Upper lobe of left lung (tissue), 6 donors: ENCODE measurements around the gene PCBP3. TPM values are rescaled to one million over a fixed set of nuclear protein-coding genes. Genes with fewer than 3 reads are reported as not detected.
"Not testable (repeated sequence)": the region's sequence is repeated elsewhere in the genome, so short reads cannot be mapped to it uniquely, and the experiment has no call there.

Experiments used
- ATAC-seq, 2 donors: fragments of 200-7000 bp; cut with Tn5 transposase; one replicate each; pipeline ENCODE4 v1.9.1; 2022; ENCODE audit warnings: mild to moderate bottlenecking in 2 of 2, moderate library complexity in 2 of 2; ENCODE audit not compliant: low FRiP score in 2 of 2
- DNase-seq, 2 donors: peaks; one replicate each; pipeline ENCODE4 v3.0.0-alpha.2; 2019 to 2020
- H3K27ac ChIP-seq, 4 donors: fragments of 200-600 bp; sonication (generic); one replicate each; pipeline ENCODE4 v1.5.1; 2016 to 2019
- H3K27me3 ChIP-seq, 4 donors: fragments of 200-600 bp; sonication (generic); one replicate each; pipeline ENCODE4 v1.5.1; 2017 to 2019
- H3K36me3 ChIP-seq, 4 donors: fragments of 200-600 bp; sonication (generic); one replicate each; pipeline ENCODE4 v1.5.1; 2016 to 2019
- H3K4me1 ChIP-seq, 4 donors: fragments of 200-600 bp; sonication (generic); one replicate each; pipeline ENCODE4 v1.5.1; 2018 to 2019
- H3K4me3 ChIP-seq, 4 donors: fragments of 200-600 bp; sonication (generic); one replicate each; pipeline ENCODE4 v1.5.1; 2017 to 2019; ENCODE audit warnings: mild to moderate bottlenecking in 2 of 4, moderate library complexity in 1 of 4
- H3K9me3 ChIP-seq, 4 donors: fragments of 200-600 bp; sonication (generic); one replicate each; pipeline ENCODE4 v1.5.1; 2018 to 2019
- CTCF ChIP-seq, 6 experiments: fragments of 450-650 bp in 4 of 6; fragments of 200-600 bp in 2 of 6; sonication (generic) in 2 of 6; IDR thresholded peaks; one replicate each; pipeline ENCODE4 v1.5.1; 2016 to 2019; ENCODE audit warnings: antibody characterized with exemption in 6 of 6
- EP300 ChIP-seq, 4 donors: sonication (generic); formaldehyde crosslinking; IDR thresholded peaks; one replicate each; pipeline ENCODE4 v1.5.1; 2017; ENCODE audit warnings: antibody characterized with exemption in 4 of 4, control low read depth in 2 of 4
- POLR2A ChIP-seq, 4 donors: fragments of 450-650 bp; IDR thresholded peaks; one replicate each; pipeline ENCODE4 v1.5.1; 2016 to 2017; ENCODE audit warnings: antibody characterized with exemption in 4 of 4, mild to moderate bottlenecking in 2 of 4
- POLR2AphosphoS5 ChIP-seq, 2 donors: sonication (generic); formaldehyde crosslinking; IDR thresholded peaks; one replicate each; pipeline ENCODE4 v1.5.1; 2017; ENCODE audit warnings: antibody characterized with exemption in 2 of 2
- WGBS, 2 donors: methylation state at CpG; one replicate each; pipeline ENCODE4 v1.1.5; 2017 to 2018; 5-methylcytosine and 5-hydroxymethylcytosine counted together
- total RNA-seq, 6 donors: library from RNA; depleted of rRNA in 4 of 6; stranded (reverse); fragments of >200 nt in 4 of 6; gene quantifications; one replicate each; pipeline versions ENCODE4 v1.1.0 to v1.2.1, GENCODE V29; 2016 to 2021
- donor health status: DM: no; HTN: no; CAD: no; lungs with moderate emphysema.
- donor health status: DM: no; HTN: yes; CAD: no; lungs with severe emphysema.

PCBP3 gene
- total RNA-seq, 6 donors from 2014 or later = 0.78 to 10.5 (median 3.3) TPM

- 73 to 78% methylated on average over 12 of the region's 12 CpGs for WGBS, 2 donors
- no peak overlapping the region for H3K4me3 ChIP-seq
- no peaks in the 10 kb centered on the region for H3K36me3 ChIP-seq
- ATAC-seq = no peak
- H3K9me3 ChIP-seq = peaks cover 0 to 9% (median 0%) of the 10 kb centered on the region in 4 donors
- H3K27ac ChIP-seq = no peak overlapping the region
- peak in 1 of 2 donors; percentile 1 for DNase-seq
- TF ChIP-seq CTCF (IDR thresholded peaks at IDR 0.05) (no peak), POLR2AphosphoS5 (IDR thresholded peaks at IDR 0.05) (no peak), EP300 (IDR thresholded peaks at IDR 0.05) (no peak)
- peaks cover 0 to 8% (median 2%) of the 10 kb centered on the region in 4 donors for H3K4me1 ChIP-seq
- H3K27me3 ChIP-seq = no peaks in the 10 kb centered on the region
Observed at GRCh38 chr21:45620201-45620923, 23.2 kb upstream of the PCBP3 start.

- H3K36me3 ChIP-seq, H3K27ac ChIP-seq, H3K27me3 ChIP-seq, H3K4me3 ChIP-seq, H3K9me3 ChIP-seq, ATAC-seq, H3K4me1 ChIP-seq: not testable (repeated sequence)
- DNase-seq = peak in 1 of 2 donors; percentile 22
- WGBS, 2 donors = 50 to 58% methylated on average over 10 of the region's 10 CpGs
Observed at GRCh38 chr21:45621435-45622331, 21.8 kb upstream of the PCBP3 start.

GRCh38 chr21:45622416-45623097, 21.0 kb upstream of the PCBP3 start:
- Histone ChIP-seq H3K4me3 (no peak overlapping the region), H3K27me3 (no peaks in the 10 kb centered on the region), H3K4me1 (peaks cover 0 to 8% (median 2%) of the 10 kb centered on the region in 4 donors), H3K9me3 (peaks cover 0 to 9% (median 0%) of the 10 kb centered on the region in 4 donors), H3K27ac (no peak overlapping the region), H3K36me3 (no peaks in the 10 kb centered on the region)
- 74 to 75% methylated on average over 19 of the region's 19 CpGs for WGBS, 2 donors
- DNase-seq (no peak), ATAC-seq (no peak)
- TF ChIP-seq POLR2AphosphoS5 (IDR thresholded peaks at IDR 0.05) = no peak
- TF ChIP-seq EP300 (IDR thresholded peaks at IDR 0.05) = no peak
- no peak for TF ChIP-seq CTCF (IDR thresholded peaks at IDR 0.05)
- TF ChIP-seq POLR2A (IDR thresholded peaks at IDR 0.05) = no peak

- no peak for DNase-seq
- WGBS, 2 donors = 82 to 88% methylated on average over 7 of the region's 7 CpGs
Observed at GRCh38 chr21:45623436-45623835, 20.1 kb upstream of the PCBP3 start.

GRCh38 chr21:45626127-45626526, 17.4 kb upstream of the PCBP3 start:
- not testable (repeated sequence) for H3K9me3 ChIP-seq, H3K27ac ChIP-seq, H3K4me1 ChIP-seq, H3K27me3 ChIP-seq, H3K4me3 ChIP-seq, DNase-seq, ATAC-seq, H3K36me3 ChIP-seq
- WGBS, 2 donors = 65 to 73% methylated on average over 2 of the region's 2 CpGs

More at GRCh38 chr21:45623436-45623835, 20.1 kb upstream of the PCBP3 start:
- no peak for TF ChIP-seq EP300 (IDR thresholded peaks at IDR 0.05)
- no peak for TF ChIP-seq CTCF (IDR thresholded peaks at IDR 0.05)
- TF ChIP-seq POLR2A (IDR thresholded peaks at IDR 0.05) = no peak
- Histone ChIP-seq H3K9me3 (peaks cover 0 to 9% (median 0%) of the 10 kb centered on the region in 4 donors), H3K27ac (no peak overlapping the region), H3K4me1 (peaks cover 0 to 4% (median 0%) of the 10 kb centered on the region in 4 donors), H3K4me3 (no peak overlapping the region), H3K27me3 (no peaks in the 10 kb centered on the region), H3K36me3 (no peaks in the 10 kb centered on the region)
- ATAC-seq = no peak
